IPS-15b (cell line): ENCODE measurements around the gene ANKH.

Source experiments
- H3K27me3 ChIP-seq: one replicate; pipeline ENCODE4 v1.6.1; 2013; ENCODE audit warnings: low read length; ENCODE audit not compliant: control insufficient read depth, insufficient read depth
- H3K36me3 ChIP-seq: one replicate; pipeline ENCODE4 v1.6.1; 2013; ENCODE audit warnings: low read length; ENCODE audit not compliant: control insufficient read depth, insufficient read depth
- H3K4me1 ChIP-seq: one replicate; pipeline ENCODE4 v1.6.1; 2013; ENCODE audit warnings: mild to moderate bottlenecking, low read length; ENCODE audit not compliant: control insufficient read depth, insufficient read depth
- H3K4me3 ChIP-seq: one replicate; pipeline ENCODE4 v1.5.1; 2013; ENCODE audit warnings: low read depth, low read length
- H3K9ac ChIP-seq: one replicate; pipeline ENCODE4 v1.6.1; 2013; ENCODE audit warnings: low read depth, mild to moderate bottlenecking, low read length
- H3K9me3 ChIP-seq: one replicate; pipeline ENCODE4 v1.6.1; 2013; ENCODE audit warnings: mild to moderate bottlenecking, low read length; ENCODE audit not compliant: control insufficient read depth, insufficient read depth

Gene ANKH

DNA sequence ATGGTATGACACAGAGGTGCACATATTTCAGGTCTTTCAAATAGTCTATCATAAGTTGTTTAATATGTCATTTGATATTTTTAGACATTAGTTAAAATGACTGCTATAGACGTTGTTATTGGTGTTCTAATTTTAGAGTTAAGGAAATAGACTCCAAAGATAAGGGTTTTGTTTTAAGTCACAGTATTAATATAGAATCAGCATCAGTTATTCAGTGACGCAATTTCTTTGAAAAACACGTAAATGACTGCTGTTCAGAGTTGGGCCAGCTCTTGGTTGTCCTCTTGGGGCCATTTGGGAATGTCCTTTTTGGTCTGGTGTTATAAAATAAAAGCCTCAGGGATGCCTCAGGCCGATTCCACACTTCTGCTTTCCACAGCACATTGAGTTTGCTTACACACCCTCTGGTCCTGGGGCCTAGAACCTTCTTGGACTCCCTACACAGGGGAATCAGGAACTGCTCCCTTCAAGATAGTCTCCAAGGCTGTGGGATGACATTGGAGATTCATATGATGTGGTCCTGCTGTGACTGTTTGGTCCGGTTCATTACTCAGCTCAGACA is 192.7 kb downstream of the ANKH start:
- Histone ChIP-seq H3K27me3 (no peaks in the 10 kb centered on the region), H3K4me3 (no peak overlapping the region), H3K36me3 (peaks cover 2% of the 10 kb centered on the region), H3K4me1 (no peaks in the 10 kb centered on the region), H3K9ac (no peak overlapping the region), H3K9me3 (no peaks in the 10 kb centered on the region)

DNA sequence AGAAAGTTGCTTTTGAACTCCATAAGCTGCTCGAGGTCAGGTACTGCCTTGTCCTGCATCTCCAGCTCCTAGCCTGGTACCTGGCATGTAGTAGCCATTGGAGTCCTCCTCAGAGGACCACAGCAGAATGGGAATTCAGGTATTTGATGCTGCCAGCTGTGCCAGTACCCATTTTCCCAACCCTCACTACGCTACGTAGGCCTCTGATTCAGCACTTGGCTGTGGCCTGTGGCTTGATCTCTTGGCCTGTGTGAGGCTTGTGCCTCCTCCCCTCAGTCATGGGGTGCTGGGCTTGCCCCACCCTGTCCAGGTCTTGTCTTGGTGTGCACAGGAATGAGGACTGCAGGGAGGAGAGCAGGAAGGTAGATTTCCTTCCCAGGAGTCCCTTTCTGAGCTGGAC is 195.3 kb downstream of the ANKH start:
- Histone ChIP-seq H3K4me1 (no peaks in the 10 kb centered on the region), H3K9ac (no peak overlapping the region), H3K36me3 (no peaks in the 10 kb centered on the region), H3K27me3 (no peaks in the 10 kb centered on the region), H3K9me3 (no peaks in the 10 kb centered on the region), H3K4me3 (no peak overlapping the region)

- Histone ChIP-seq H3K4me3 (no peak overlapping the region), H3K4me1 (no peaks in the 10 kb centered on the region), H3K36me3 (no peaks in the 10 kb centered on the region), H3K27me3 (no peaks in the 10 kb centered on the region), H3K9me3 (no peaks in the 10 kb centered on the region), H3K9ac (no peak overlapping the region)
These were observed 195.7 kb downstream of the ANKH start for GRCh38 chr5:14675865-14676300.

DNA sequence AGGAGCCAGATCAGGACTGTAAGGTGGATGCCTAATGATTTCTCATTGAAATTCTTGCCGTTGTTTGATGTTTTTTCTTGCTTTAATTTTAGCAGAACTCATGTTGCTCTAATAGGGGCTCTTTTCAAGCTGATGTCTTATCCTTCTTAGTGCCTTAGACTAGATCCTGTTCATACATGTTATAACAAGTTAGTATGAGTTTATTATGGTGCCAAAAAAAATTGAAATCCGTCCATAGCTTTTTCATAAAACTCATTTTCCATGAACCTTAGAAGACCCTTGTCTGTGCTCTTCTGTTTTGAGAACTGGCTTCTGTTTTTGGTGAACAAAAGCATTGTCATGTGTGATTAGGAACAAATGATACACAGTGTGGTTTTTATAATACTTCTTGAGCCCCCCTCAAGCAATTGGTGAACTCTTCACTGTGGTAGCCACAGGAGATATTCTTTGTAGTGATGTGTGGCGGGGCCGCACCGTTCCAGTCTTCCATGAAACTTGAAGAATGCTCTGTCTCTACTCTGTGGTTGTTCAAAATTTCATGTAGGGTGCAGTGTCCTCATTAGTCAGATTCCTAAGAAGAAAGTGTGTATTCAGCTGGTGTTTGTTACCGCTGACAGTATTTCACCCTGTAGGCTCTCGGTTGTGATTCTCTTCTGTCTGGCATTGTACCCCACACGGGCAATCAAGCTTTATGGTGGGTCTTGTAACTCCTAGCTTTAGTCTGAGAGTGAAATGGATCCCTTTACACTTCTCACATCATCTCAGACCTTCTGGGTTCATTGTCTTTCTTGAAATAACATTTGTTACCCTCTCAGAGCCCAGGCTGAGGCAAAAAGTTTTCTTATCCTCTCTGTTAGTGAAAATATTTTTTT is 196.4 kb downstream of the ANKH start:
- H3K27me3 ChIP-seq: no peaks in the 10 kb centered on the region
- H3K4me1 ChIP-seq: no peaks in the 10 kb centered on the region
- H3K9me3 ChIP-seq: no peaks in the 10 kb centered on the region
- H3K9ac ChIP-seq: no peak overlapping the region
- H3K4me3 ChIP-seq: no peak overlapping the region
- H3K36me3 ChIP-seq: no peaks in the 10 kb centered on the region

DNA sequence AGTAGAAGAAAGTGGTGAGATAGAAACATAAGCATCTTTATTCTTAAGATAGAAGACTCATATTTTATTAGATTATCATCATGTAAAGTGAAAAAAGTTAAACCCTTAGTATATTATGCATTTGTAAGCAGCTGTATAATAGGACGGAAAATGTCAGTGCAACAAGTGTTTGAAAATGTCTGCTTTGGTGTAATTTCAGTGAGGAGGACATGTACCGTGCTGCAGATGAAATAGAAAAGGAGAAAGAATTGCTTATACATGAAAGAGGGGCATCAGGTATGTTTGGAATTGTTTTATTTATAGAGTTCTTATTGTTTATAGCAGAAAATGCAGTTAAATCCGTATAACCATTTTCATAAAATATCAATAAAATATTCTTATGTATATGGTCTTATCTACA is 198.1 kb downstream of the ANKH start:
- Histone ChIP-seq H3K4me3 (no peak overlapping the region), H3K36me3 (no peaks in the 10 kb centered on the region), H3K9ac (no peak overlapping the region), H3K9me3 (no peaks in the 10 kb centered on the region), H3K4me1 (no peaks in the 10 kb centered on the region), H3K27me3 (no peaks in the 10 kb centered on the region)

DNA sequence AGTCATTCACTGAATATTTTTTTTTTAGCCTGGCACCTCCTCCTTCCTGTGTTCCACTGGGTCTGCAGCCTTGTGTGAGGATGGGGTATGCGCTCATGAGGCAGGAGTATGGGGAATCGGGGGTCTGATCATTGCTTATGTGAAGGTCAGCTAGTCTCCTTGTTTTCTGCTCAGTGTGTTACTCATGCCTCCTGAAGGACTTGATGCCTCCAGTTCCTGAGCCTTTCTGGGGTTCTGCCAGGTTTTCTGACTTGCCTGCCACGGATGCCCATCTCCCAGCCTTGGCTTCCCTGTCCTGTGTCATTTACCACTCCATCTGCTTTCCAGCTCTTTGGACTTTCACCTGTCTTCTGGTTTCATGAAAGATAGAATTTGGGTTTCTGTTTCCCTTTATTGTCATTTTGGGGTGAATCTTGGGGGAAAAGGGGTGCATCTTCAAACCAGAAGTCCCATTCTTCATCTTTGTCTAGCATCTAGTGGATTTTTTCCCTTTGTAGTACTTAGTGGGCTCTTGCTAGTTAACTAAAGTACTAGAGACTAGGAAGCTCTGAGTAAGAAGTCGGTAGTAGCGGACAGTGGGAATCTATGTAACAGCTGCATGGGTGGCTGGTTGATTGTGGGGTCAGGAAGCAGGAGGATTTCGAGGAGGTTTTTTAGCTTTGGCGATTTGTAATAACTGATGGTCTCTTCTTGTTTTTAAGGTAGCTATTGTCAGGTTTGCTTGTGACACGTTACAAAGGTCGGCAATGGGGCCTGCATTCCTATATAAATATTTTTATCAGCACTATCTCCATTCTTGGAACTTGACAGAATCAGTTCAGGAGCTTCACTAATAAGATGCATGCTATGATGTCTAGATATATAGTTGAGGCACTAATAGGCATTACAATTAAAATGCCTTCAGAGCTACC is 198.8 kb downstream of the ANKH start:
- H3K36me3 ChIP-seq: no peaks in the 10 kb centered on the region
- no peaks in the 10 kb centered on the region for H3K27me3 ChIP-seq
- H3K4me3 ChIP-seq: no peak overlapping the region
- no peak overlapping the region for H3K9ac ChIP-seq
- no peaks in the 10 kb centered on the region for H3K9me3 ChIP-seq
- H3K4me1 ChIP-seq: no peaks in the 10 kb centered on the region

DNA sequence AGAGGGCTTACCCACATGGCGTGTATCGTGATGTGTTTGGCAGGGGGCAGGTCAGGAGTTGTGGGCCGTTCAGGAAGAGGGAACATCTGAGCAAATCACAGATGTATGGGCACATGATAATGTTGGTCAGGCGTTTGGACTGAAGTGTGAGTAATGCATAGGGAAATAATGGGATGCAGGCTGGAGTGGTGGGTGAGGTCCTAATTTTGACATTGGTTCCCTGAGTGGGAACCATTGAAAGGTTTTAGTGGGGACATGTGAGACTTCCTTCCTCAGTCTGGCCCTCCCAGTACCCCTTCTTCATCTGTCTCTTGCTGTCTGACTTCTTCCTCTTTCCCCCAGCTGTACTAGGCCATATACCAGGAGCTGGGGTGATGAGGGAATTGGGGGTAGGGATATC is 199.5 kb downstream of the ANKH start:
- Histone ChIP-seq H3K27me3 (no peaks in the 10 kb centered on the region), H3K4me1 (no peaks in the 10 kb centered on the region), H3K9me3 (no peaks in the 10 kb centered on the region), H3K4me3 (no peak overlapping the region), H3K36me3 (no peaks in the 10 kb centered on the region), H3K9ac (no peak overlapping the region)

DNA sequence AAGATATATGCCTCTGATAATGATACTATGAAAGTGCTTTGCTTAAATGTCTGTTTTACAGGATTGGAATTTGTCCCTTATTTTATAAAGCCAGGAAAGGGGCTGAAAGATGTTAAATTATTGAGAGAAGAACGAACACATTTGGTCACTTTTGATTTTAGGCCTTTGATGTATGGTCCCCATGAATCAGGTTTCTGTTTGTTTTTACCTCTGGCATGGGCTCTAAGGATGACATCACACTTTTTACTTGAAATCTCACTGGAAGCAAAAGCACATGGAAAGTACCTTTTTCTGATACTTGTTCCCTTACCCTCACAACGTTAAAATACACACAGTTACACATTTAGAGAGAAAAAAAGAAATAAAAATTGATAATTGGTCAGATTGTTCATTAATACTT is 200.2 kb downstream of the ANKH start:
- Histone ChIP-seq H3K4me3 (no peak overlapping the region), H3K9me3 (no peaks in the 10 kb centered on the region), H3K4me1 (no peaks in the 10 kb centered on the region), H3K9ac (no peak overlapping the region), H3K27me3 (no peaks in the 10 kb centered on the region), H3K36me3 (no peaks in the 10 kb centered on the region)

GRCh38 chr5:14669975-14670374 is 201.6 kb downstream of the ANKH start:
- Histone ChIP-seq H3K9ac (no peak overlapping the region), H3K4me3 (no peak overlapping the region), H3K27me3 (peaks cover 10% of the 10 kb centered on the region), H3K9me3 (no peaks in the 10 kb centered on the region), H3K36me3 (no peaks in the 10 kb centered on the region), H3K4me1 (peaks cover 2% of the 10 kb centered on the region)

DNA sequence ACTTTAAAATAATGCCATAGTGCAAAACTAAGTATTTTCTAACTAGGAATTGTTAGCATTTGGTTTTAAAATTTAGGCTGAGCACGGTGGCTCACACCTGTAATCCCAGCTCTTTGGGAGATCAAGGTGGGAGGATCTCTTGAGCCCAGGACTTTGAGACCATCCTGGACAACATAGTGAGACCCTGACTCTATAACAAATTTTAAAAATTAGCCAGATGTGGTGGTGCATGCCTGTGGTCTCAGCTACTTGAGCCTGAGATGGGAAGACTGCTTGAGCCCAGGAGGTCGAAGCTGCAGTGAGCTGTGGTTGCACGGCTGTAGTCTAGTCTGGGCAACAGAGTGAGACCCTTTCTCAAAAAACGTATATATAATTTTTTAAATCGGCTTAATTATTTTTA is 202.2 kb downstream of the ANKH start:
- Histone ChIP-seq H3K9ac (no peak overlapping the region), H3K9me3 (no peaks in the 10 kb centered on the region), H3K4me3 (no peak overlapping the region), H3K36me3 (no peaks in the 10 kb centered on the region), H3K27me3 (peaks cover 10% of the 10 kb centered on the region), H3K4me1 (peaks cover 2% of the 10 kb centered on the region)

DNA sequence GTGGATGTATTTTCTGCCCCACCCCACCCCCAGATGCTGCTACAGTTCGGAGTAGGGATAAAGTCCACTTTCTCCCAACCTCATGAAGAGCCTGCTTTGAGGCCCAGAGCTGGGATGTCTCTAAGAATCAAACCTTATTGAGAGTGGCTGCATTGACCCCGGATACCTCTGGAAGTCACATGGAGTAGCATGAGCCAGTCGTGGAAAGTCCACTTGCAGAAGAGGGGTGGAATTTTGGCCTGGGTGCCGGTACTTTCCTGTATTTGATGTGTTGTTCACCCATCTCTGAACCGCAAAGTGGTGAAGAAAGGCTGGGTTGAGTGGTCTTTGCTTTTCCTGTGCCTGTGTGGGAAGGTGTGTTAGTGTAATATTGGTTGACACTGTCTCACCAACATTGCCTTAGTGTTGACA is 203.4 kb downstream of the ANKH start:
- no peak overlapping the region for H3K9ac ChIP-seq
- H3K9me3 ChIP-seq: no peaks in the 10 kb centered on the region
- H3K4me3 ChIP-seq: no peak overlapping the region
- no peaks in the 10 kb centered on the region for H3K36me3 ChIP-seq
- H3K27me3 ChIP-seq: peaks cover 17% of the 10 kb centered on the region
- H3K4me1 ChIP-seq: peaks cover 2% of the 10 kb centered on the region
